DMS153 treated with DMSO at 0.1 percent for 48 hours (cell line): ENCODE measurements around the gene GPR119.
"Not testable (repeated sequence)": the region's sequence is repeated elsewhere in the genome, so short reads cannot be mapped to it uniquely, and the experiment has no call there.

Source experiments
- DNase-seq: peaks from one replicate; lab custom pipeline; 2025; ENCODE audit not compliant: unreplicated experiment; lab: John Stamatoyannopoulos, UW

The GPR119 gene

GRCh38 chrX:130339408-130340222 lies 45.9 kb downstream of the GPR119 start, which contains the start of gene SLC25A14:
SLC25A14 (plus strand) TSS chrX:130339919; CDS start chrX:130340279, 360 bp downstream.
- peak; percentile 70 for DNase-seq

- DNase-seq, result not testable (repeated sequence)
Observed at GRCh38 chrX:130338869-130339268, 46.6 kb downstream of the GPR119 start.

- no peak for DNase-seq
Observed at GRCh38 chrX:130336531-130336930, 48.9 kb downstream of the GPR119 start.
